ENCODE data around the gene FNBP1L. TPM values are rescaled to one million over a fixed set of nuclear protein-coding genes. Genes with fewer than 3 reads are reported as not detected.

Gene FNBP1L
- polyA plus RNA-seq, 1 of the 3 experiments (the other 2 are of a cell fraction): 16.5 TPM

DNA sequence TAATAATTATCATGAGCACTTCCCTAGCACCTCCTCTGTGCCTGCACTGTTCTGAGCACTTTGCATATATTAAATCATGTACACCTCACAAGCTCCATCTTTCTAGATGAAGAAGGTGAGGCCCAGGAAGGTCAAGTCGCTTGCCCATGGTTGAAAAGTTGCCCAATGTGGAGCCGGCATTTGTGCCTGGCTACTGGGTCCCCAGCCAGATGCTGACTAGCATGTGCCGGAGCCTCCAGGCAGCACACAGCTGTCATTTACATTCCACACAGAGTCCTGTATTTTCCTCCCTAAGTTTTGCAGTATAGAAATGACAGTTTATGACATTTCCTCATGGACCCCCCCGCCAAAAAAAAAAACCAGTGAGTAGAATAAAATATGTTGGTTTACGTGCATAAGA, 139.4 kb downstream of the FNBP1L start:
- H3F3A ChIP-seq (replicated peaks; ENCODE audit: insufficient read depth): peaks cover 24% of the 10 kb centered on the region
- H3K9me3 ChIP-seq: no peaks in the 10 kb centered on the region
- H3K4me2 ChIP-seq: no peak overlapping the region
- H4K20me1 ChIP-seq (ENCODE audit: insufficient read depth): peaks cover 36% of the 10 kb centered on the region
- peaks cover 8 to 20% of the 10 kb centered on the region in 2 experiments; a peak in 3 of 4 replicates for H3K4me1 ChIP-seq (ENCODE audit: control insufficient read depth in 1 of 2, insufficient read depth in 2 of 2, low read depth in 1 of 2, low read length in 1 of 2)
- peaks cover 63 to 71% of the 10 kb centered on the region in 2 experiments for H3K36me3 ChIP-seq (replicated peaks in 1 of 2; ENCODE audit: control insufficient read depth in 1 of 2, insufficient read depth in 2 of 2, low read length in 1 of 2)
- H3K27ac ChIP-seq (ENCODE audit: low read depth in 2 of 2, low read length in 1 of 2): no peak overlapping the region
- H3K27me3 ChIP-seq (ENCODE audit: insufficient read depth): no peaks in the 10 kb centered on the region
- H3K9ac ChIP-seq: no peak overlapping the region
- H3K4me3 ChIP-seq (ENCODE audit: low read depth in 2 of 2, low read length in 1 of 2): no peak overlapping the region
- POLR2A ChIA-PET: no interaction called here
- no peaks in the 10 kb centered on the region for H3K9me2 ChIP-seq
- TF ChIP-seq JUND (IDR thresholded peaks at IDR 0.05) (no peak), MEF2A (IDR thresholded peaks at IDR 0.05; ENCODE audit: borderline replicate concordance, low read depth) (no peak)
- TF ChIP-seq, protein P1, sequence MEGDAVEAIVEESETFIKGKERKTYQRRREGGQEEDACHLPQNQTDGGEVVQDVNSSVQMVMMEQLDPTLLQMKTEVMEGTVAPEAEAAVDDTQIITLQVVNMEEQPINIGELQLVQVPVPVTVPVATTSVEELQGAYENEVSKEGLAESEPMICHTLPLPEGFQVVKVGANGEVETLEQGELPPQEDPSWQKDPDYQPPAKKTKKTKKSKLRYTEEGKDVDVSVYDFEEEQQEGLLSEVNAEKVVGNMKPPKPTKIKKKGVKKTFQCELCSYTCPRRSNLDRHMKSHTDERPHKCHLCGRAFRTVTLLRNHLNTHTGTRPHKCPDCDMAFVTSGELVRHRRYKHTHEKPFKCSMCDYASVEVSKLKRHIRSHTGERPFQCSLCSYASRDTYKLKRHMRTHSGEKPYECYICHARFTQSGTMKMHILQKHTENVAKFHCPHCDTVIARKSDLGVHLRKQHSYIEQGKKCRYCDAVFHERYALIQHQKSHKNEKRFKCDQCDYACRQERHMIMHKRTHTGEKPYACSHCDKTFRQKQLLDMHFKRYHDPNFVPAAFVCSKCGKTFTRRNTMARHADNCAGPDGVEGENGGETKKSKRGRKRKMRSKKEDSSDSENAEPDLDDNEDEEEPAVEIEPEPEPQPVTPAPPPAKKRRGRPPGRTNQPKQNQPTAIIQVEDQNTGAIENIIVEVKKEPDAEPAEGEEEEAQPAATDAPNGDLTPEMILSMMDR (IDR thresholded peaks at IDR 0.05): no peak
- WGBS (ENCODE audit: low lambda C conversion rate): 87% methylated on average over 5 of the region's 5 CpGs
- no peak for DNase-seq
- H2AFZ ChIP-seq (ENCODE audit: low read depth): no peak overlapping the region
- CTCF ChIA-PET: interaction anchor here (1.2 to 1.7 kb wide), 4 partner anchors 21 to 226 kb away, joined by 3 read pairs; no protein-coding TSS in a partner anchor
- peaks cover 96% of the 10 kb centered on the region for H3K79me2 ChIP-seq (ENCODE audit: insufficient read depth)

DNA sequence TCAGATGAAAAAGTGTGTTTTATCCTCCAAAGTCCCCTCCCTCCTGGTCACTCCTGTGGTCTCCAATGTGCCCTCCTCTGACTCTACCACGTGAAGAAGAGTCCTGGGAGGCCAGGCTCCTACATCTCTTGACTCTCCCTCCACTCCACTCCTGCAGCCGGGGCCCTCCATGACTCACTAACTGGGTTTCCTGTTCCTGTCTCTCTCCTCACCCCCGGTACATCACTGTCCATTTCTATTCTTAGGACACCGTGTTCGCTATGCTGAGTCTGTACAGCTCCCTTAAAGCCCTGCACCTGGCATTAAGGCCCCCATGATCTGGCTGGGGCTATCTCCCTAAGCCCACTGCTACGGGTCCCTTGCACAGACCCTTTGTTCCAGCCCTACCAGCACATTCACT, 140.3 kb downstream of the FNBP1L start:
- no peaks in the 10 kb centered on the region for H3K27me3 ChIP-seq (ENCODE audit: insufficient read depth)
- no peak for DNase-seq
- 44% methylated on average over 6 of the region's 6 CpGs for WGBS (ENCODE audit: low lambda C conversion rate)
- H3K27ac ChIP-seq (ENCODE audit: low read depth in 2 of 2, low read length in 1 of 2): peak overlapping the region in 1 of 2 experiments; percentile 41; a peak in 3 of 4 replicates
- no peak overlapping the region for H3K9ac ChIP-seq
- no peak overlapping the region for H2AFZ ChIP-seq (ENCODE audit: low read depth)
- TF ChIP-seq, protein P2, sequence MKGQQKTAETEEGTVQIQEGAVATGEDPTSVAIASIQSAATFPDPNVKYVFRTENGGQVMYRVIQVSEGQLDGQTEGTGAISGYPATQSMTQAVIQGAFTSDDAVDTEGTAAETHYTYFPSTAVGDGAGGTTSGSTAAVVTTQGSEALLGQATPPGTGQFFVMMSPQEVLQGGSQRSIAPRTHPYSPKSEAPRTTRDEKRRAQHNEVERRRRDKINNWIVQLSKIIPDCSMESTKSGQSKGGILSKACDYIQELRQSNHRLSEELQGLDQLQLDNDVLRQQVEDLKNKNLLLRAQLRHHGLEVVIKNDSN (IDR thresholded peaks at IDR 0.05; ENCODE audit: borderline replicate concordance, low read depth): no peak
- TF ChIP-seq MXI1 (IDR thresholded peaks at IDR 0.05; ENCODE audit: low read depth, low read length) (no peak), CHD2 (IDR thresholded peaks at IDR 0.05; ENCODE audit: low read length, partially characterized antibody) (no peak), NFIC (IDR thresholded peaks at IDR 0.05; ENCODE audit: borderline replicate concordance) (no peak), FOSL2 (IDR thresholded peaks at IDR 0.05; ENCODE audit: borderline replicate concordance, low read depth) (peak; percentile 32; the same call in 1 of the 2 replicates), PBX3 (IDR thresholded peaks at IDR 0.05) (peak; percentile 23; the same call in 1 of the 2 replicates), RAD21 (IDR thresholded peaks at IDR 0.05; ENCODE audit: low read length) (no peak), RXRA (IDR thresholded peaks at IDR 0.05; ENCODE audit: borderline replicate concordance, low read depth) (no peak), YY1 (IDR thresholded peaks at IDR 0.05; ENCODE audit: low read depth) (no peak), EP300 (IDR thresholded peaks at IDR 0.05; ENCODE audit: borderline replicate concordance in 1 of 2, low read depth in 1 of 2, low read length in 1 of 2) (no peak), GABPA (IDR thresholded peaks at IDR 0.05; ENCODE audit: low read depth) (peak; percentile 33; the same call in 1 of the 2 replicates), NRF1 (IDR thresholded peaks at IDR 0.05; ENCODE audit: low read depth, low read length) (no peak), TCF12 (IDR thresholded peaks at IDR 0.05) (peak; percentile 9; the same call in 1 of the 2 replicates), MAX (IDR thresholded peaks at IDR 0.05; ENCODE audit: low read depth) (0 out of 2 replicates have a peak, but pooled peaks have one; percentile 22), JUND (IDR thresholded peaks at IDR 0.05) (peak; percentile 39)
- no peaks in the 10 kb centered on the region for H3K9me2 ChIP-seq
- H3F3A ChIP-seq (replicated peaks; ENCODE audit: insufficient read depth): peaks cover 23% of the 10 kb centered on the region
- no peak overlapping the region for H3K4me3 ChIP-seq (ENCODE audit: low read depth in 2 of 2, low read length in 1 of 2)
- H3K36me3 ChIP-seq (replicated peaks in 1 of 2; ENCODE audit: control insufficient read depth in 1 of 2, insufficient read depth in 2 of 2, low read length in 1 of 2): peaks cover 56 to 68% of the 10 kb centered on the region in 2 experiments
- H3K4me1 ChIP-seq (ENCODE audit: control insufficient read depth in 1 of 2, insufficient read depth in 2 of 2, low read depth in 1 of 2, low read length in 1 of 2): peaks cover 8 to 28% of the 10 kb centered on the region in 2 experiments; a peak in 3 of 4 replicates
- H4K20me1 ChIP-seq (ENCODE audit: insufficient read depth): peaks cover 45% of the 10 kb centered on the region
- POLR2A ChIA-PET: interaction anchor here (1.5 kb wide), 1 partner anchor 12 kb away, joined by 5 read pairs; no protein-coding TSS in a partner anchor
- peaks cover 96% of the 10 kb centered on the region for H3K79me2 ChIP-seq (ENCODE audit: insufficient read depth)
- CTCF ChIA-PET: interaction anchor here (1.2 to 1.4 kb wide), 2 partner anchors 41 to 226 kb away, joined by 3 to 5 read pairs; no protein-coding TSS in a partner anchor
- 0 out of 2 replicates have a peak overlapping the region, but pooled peaks have one; percentile 33 for H3K4me2 ChIP-seq
- no peaks in the 10 kb centered on the region for H3K9me3 ChIP-seq

Data from SK-N-SH (cell line).